GM23248 (cell line): ENCODE results near the gene ANLN.

Experiments
- EZH2 ChIP-seq: fragments of 200-600 bp; sonication (generic); IDR thresholded peaks from 2 replicates; pipeline ENCODE4 v1.6.1; 2018; ENCODE audit warnings: antibody characterized with exemption, mild to moderate bottlenecking; ENCODE audit not compliant: insufficient read depth, poor library complexity, severe bottlenecking
- EZH2phosphoT487 ChIP-seq: fragments of 200-600 bp; sonication (generic); IDR thresholded peaks from 2 replicates; pipeline ENCODE4 v1.6.1; 2018; ENCODE audit warnings: antibody characterized with exemption, moderate library complexity, mild to moderate bottlenecking, low read depth; ENCODE audit not compliant: insufficient read depth

- TF ChIP-seq EZH2 (no peak), EZH2phosphoT487 (no peak)
Observed at GRCh38 chr7:36400606-36401005, 10.9 kb downstream of the ANLN start.
